ENCODE measurements around the gene LRPAP1. TPM values are rescaled to one million over a fixed set of nuclear protein-coding genes. Genes with fewer than 3 reads are reported as not detected.

Gene LRPAP1
- total and polyA plus RNA-seq, 2 experiments from 2014 or later, result 63.0 to 82.5 TPM

DNA sequence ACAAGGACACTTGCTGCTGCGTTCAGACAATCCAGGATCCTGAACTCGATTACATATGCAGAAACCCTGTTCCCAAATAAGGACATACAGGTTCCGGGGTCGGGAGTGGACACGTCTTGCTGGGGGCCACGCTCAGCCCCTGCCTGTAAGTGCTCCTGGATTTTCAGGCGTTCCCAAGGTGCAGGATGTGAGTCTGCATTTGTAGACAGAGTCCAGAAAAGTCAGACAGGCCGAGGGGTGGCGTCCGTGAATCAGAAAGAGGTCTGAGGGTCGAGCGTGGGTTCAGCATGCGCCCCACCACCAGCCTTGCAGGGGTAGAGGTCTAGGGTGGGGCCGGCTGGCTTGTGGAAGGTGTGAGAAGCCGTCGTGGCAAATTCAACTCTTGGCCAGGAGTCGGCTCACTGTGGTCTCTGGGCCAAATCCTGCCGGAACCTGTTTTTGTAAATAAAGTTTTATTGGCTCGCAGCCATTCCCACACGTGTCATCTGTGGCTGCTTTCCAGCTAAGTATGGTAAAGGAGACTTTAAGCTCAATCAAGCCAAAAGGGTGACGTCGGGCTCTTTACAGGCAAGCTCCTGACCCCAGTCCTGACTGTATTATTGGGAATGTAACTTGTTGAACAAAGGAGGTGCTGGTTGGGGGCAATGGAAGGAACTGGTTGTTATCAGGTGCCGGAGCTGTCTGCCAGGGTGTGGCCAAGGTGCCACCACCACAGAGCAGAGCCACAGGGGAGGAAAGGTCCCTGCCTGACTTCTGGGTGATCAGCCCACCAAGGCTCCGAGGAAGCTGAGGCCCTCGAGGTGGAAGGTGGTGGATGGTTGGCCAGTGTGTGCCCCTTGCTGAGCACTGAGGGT is 61.8 kb downstream of the LRPAP1 start (continued):
- TF ChIP-seq, protein P1, sequence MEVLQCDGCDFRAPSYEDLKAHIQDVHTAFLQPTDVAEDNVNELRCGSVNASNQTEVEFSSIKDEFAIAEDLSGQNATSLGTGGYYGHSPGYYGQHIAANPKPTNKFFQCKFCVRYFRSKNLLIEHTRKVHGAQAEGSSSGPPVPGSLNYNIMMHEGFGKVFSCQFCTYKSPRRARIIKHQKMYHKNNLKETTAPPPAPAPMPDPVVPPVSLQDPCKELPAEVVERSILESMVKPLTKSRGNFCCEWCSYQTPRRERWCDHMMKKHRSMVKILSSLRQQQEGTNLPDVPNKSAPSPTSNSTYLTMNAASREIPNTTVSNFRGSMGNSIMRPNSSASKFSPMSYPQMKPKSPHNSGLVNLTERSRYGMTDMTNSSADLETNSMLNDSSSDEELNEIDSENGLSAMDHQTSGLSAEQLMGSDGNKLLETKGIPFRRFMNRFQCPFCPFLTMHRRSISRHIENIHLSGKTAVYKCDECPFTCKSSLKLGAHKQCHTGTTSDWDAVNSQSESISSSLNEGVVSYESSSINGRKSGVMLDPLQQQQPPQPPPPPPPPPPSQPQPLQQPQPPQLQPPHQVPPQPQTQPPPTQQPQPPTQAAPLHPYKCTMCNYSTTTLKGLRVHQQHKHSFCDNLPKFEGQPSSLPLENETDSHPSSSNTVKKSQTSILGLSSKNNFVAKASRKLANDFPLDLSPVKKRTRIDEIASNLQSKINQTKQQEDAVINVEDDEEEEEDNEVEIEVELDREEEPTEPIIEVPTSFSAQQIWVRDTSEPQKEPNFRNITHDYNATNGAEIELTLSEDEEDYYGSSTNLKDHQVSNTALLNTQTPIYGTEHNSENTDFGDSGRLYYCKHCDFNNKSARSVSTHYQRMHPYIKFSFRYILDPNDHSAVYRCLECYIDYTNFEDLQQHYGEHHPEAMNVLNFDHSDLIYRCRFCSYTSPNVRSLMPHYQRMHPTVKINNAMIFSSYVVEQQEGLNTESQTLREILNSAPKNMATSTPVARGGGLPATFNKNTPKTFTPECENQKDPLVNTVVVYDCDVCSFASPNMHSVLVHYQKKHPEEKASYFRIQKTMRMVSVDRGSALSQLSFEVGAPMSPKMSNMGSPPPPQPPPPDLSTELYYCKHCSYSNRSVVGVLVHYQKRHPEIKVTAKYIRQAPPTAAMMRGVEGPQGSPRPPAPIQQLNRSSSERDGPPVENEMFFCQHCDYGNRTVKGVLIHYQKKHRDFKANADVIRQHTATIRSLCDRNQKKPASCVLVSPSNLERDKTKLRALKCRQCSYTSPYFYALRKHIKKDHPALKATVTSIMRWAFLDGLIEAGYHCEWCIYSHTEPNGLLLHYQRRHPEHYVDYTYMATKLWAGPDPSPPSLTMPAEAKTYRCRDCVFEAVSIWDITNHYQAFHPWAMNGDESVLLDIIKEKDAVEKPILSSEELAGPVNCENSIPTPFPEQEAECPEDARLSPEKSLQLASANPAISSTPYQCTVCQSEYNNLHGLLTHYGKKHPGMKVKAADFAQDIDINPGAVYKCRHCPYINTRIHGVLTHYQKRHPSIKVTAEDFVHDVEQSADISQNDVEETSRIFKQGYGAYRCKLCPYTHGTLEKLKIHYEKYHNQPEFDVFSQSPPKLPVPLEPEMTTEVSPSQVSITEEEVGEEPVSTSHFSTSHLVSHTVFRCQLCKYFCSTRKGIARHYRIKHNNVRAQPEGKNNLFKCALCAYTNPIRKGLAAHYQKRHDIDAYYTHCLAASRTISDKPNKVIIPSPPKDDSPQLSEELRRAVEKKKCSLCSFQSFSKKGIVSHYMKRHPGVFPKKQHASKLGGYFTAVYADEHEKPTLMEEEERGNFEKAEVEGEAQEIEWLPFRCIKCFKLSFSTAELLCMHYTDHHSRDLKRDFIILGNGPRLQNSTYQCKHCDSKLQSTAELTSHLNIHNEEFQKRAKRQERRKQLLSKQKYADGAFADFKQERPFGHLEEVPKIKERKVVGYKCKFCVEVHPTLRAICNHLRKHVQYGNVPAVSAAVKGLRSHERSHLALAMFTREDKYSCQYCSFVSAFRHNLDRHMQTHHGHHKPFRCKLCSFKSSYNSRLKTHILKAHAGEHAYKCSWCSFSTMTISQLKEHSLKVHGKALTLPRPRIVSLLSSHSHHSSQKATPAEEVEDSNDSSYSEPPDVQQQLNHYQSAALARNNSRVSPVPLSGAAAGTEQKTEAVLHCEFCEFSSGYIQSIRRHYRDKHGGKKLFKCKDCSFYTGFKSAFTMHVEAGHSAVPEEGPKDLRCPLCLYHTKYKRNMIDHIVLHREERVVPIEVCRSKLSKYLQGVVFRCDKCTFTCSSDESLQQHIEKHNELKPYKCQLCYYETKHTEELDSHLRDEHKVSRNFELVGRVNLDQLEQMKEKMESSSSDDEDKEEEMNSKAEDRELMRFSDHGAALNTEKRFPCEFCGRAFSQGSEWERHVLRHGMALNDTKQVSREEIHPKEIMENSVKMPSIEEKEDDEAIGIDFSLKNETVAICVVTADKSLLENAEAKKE (CRISPR knock-in tag; IDR thresholded peaks at IDR 0.05), result no peak
- no peak for TF ChIP-seq NANOG (IDR thresholded peaks at IDR 0.05; ENCODE audit: borderline replicate concordance)
- TF ChIP-seq POLR2AphosphoS5 (IDR thresholded peaks at IDR 0.05; ENCODE audit: low read depth), result no peak

DNA sequence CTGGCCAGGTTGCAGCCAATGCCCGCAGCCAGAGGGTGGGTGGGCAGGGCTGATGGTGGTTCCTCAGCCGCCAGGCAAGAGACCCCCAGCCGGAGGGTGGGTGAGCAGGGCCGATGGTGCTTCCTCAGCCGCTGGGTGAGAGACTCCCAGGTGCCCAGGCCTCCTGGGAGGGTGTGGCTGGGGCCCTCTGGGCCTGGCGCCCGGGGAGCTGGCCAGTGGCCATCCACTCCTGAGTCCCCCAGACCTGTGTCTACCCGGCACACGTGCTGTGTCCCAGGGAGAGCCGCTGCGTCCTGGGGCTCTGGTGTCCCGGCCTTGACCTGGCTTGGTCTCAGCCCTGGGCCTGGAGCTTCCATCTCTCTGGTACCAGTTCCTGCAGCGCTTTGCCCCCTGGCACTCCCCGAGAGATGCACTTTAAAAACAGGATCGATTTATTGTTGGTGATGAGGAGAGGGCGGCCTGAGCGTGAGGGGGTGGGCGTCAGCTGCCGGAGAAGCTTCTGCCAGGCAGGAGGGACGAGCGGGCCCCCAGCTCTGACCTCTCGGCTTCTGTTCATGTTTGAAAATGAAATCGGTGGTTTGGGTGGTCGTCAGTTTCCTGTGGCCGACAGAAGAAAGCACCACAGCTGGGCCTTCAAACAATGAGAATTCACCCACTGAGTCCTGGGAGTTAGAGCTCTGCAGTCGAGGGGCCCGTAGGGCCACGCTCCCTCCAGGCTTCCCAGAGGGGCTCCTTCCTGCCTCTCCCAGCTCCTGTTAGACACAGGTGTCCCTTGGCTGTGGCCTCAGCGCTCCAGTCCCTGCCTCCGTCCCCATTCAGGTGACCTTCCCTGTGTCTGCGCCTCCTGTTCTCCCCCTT is 62.6 kb downstream of the LRPAP1 start:
- Histone ChIP-seq H3K4me1 (ENCODE audit: insufficient read depth) (no peaks in the 10 kb centered on the region), H2AFZ (no peak overlapping the region), H3K4me2 (no peak overlapping the region), H3K79me2 (replicated peaks; ENCODE audit: insufficient read depth) (no peaks in the 10 kb centered on the region), H3K36me3 (ENCODE audit: insufficient read depth) (no peaks in the 10 kb centered on the region), H3K4me3 (no peak overlapping the region), H3K27me3 (ENCODE audit: insufficient read depth) (peaks cover 6% of the 10 kb centered on the region), H3F3A (replicated peaks; ENCODE audit: low read depth) (no peaks in the 10 kb centered on the region), H4K20me1 (replicated peaks; ENCODE audit: insufficient read depth) (no peaks in the 10 kb centered on the region), H3K27ac (ENCODE audit: low read depth) (no peak overlapping the region), H3K9me2 (ENCODE audit: insufficient read depth) (no peaks in the 10 kb centered on the region)
- Mint-ChIP-seq H3K4me1 (peaks cover 3% of the 10 kb centered on the region; the same call in 1 of the 3 replicates), H3K27me3 (ENCODE audit: insufficient read depth, low read depth, poor library complexity) (peaks cover 38% of the 10 kb centered on the region), H3K36me3 (ENCODE audit: low read depth) (no peaks in the 10 kb centered on the region), H3K4me3 (no peak overlapping the region), H3K27ac (no peak overlapping the region), H3K9me3 (no peaks in the 10 kb centered on the region; the same call in 2 of the 3 replicates)
- DNase-seq (ENCODE audit: low spot score) (no peak), ATAC-seq (no peak)
- TF ChIP-seq ZNF114 (CRISPR knock-in tag; IDR thresholded peaks at IDR 0.05) (no peak), JUNB (IDR thresholded peaks at IDR 0.05; ENCODE audit: unreplicated experiment) (no peak), STAT1 (IDR thresholded peaks at IDR 0.05; ENCODE audit: unreplicated experiment) (no peak), EZH2phosphoT487 (IDR thresholded peaks at IDR 0.05; ENCODE audit: unreplicated experiment) (no peak), ZNF331 (CRISPR knock-in tag; IDR thresholded peaks at IDR 0.05; ENCODE audit: low read depth) (no peak), EZH2 (IDR thresholded peaks at IDR 0.05; ENCODE audit: low read depth, unreplicated experiment) (no peak), NANOG (IDR thresholded peaks at IDR 0.05; ENCODE audit: borderline replicate concordance) (no peak), POLR2AphosphoS5 (IDR thresholded peaks at IDR 0.05; ENCODE audit: low read depth) (no peak), CREB1 (CRISPR knock-in tag; IDR thresholded peaks at IDR 0.05; ENCODE audit: low read depth) (no peak)
- TF ChIP-seq, protein P2, sequence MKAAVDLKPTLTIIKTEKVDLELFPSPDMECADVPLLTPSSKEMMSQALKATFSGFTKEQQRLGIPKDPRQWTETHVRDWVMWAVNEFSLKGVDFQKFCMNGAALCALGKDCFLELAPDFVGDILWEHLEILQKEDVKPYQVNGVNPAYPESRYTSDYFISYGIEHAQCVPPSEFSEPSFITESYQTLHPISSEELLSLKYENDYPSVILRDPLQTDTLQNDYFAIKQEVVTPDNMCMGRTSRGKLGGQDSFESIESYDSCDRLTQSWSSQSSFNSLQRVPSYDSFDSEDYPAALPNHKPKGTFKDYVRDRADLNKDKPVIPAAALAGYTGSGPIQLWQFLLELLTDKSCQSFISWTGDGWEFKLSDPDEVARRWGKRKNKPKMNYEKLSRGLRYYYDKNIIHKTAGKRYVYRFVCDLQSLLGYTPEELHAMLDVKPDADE (IDR thresholded peaks at IDR 0.05), result no peak
